Activated B cell treated with CpG ODN at 0.5 μM for 24 hours (primary cell): ENCODE data around the gene POLD4. TPM values are rescaled to one million over a fixed set of nuclear protein-coding genes. Genes with fewer than 3 reads are reported as not detected.

Experiments
- ATAC-seq: fragments of 200-7000 bp; cut with Tn5 transposase; one replicate; pipeline ENCODE4 v1.10.0; 2021; ENCODE audit warnings: low read depth, mild to moderate bottlenecking, moderate library complexity
- CTCF ChIA-PET: fragments of 350-600 bp; sonication (Branson Sonifier 250); formaldehyde crosslinking; loops from one replicate; lab custom pipeline; 2021; ENCODE audit warnings: antibody characterized with exemption; lab: Charles Lee
- POLR2A ChIA-PET: fragments of 350-600 bp; sonication (Branson Sonifier 250); formaldehyde crosslinking; loops from one replicate; lab custom pipeline; 2021; ENCODE audit warnings: antibody characterized with exemption; lab: Charles Lee
- DNase-seq: peaks from one replicate; pipeline ENCODE4 v3.0.0; 2022
- H3K27ac Mint-ChIP-seq: one replicate; pipeline ENCODE4 v1.8.0; 2020; ENCODE audit warnings: mixed read lengths
- H3K27me3 Mint-ChIP-seq: one replicate; pipeline ENCODE4 v1.8.0; 2021; ENCODE audit warnings: mixed read lengths
- H3K36me3 Mint-ChIP-seq: one replicate; pipeline ENCODE4 v1.8.0; 2021; ENCODE audit warnings: low read depth, mixed read lengths
- H3K4me1 Mint-ChIP-seq: one replicate; pipeline ENCODE4 v1.8.0; 2021; ENCODE audit warnings: mixed read lengths
- H3K4me3 Mint-ChIP-seq: one replicate; pipeline ENCODE4 v1.8.0; 2020; ENCODE audit warnings: mild to moderate bottlenecking, mixed read lengths
- H3K9me3 Mint-ChIP-seq: one replicate; pipeline ENCODE4 v1.8.0; 2020; ENCODE audit warnings: mixed read lengths
- intact Hi-C: fragments of 100-400 bp; cut with micrococcal nuclease; formaldehyde crosslinking; loops from one replicate; pipeline ENCODE4 v1.15.1; 2024
- total RNA-seq: library from RNA; stranded (reverse); gene quantifications from 2 replicates; pipeline ENCODE4 v1.2.3, GENCODE V29; 2022
- TF ChIP-seq, protein P1 (sequence below): fragments of 200-600 bp; IDR thresholded peaks from one replicate; pipeline ENCODE4 v1.8.0; 2022; ENCODE audit warnings: antibody characterized with exemption, mild to moderate bottlenecking

POLD4 gene
- total RNA-seq, 1 donor from 2014 or later: 166 TPM

DNA sequence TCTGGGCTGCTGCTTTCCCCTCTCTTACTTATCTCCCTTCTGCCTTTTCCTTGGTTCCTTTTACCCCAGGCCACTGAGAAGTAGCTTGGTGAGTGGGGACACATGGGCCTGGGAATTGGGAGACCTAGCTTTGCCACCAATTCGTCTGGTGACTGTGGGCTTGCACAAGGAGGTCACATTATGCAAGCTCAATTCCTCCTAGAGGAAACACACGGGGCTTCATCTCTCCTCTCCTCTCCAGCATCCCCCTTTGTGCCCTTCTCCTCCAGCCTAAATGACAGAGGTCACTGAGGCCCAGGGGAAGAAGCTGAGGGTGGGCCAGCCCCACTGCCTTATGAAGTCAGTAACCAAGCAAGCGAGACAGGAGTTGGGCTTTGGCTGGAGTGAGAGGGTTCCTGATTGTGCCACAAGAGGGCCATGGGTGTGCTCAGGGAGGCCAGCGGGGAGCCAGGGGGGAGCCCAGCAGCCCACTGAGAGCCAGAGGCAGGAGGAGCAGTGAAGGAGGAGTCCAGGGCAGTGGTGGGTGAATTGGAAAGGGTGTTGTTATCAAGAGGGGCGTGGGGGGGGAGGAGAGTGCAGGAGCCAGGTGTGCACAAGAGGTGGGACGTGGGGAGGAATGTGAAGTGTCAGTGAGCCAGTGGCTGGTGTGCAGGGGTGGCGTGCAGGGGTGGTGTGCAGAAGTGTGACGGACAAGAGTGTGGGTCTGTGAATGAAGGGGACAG, 18.0 kb upstream of the POLD4 start:
- Mint-ChIP-seq H3K4me1 (peaks cover 72% of the 10 kb centered on the region), H3K27me3 (no peaks in the 10 kb centered on the region), H3K9me3 (no peaks in the 10 kb centered on the region), H3K27ac (peak overlapping the region; percentile 87), H3K4me3 (peak overlapping the region; percentile 90), H3K36me3 (peaks cover 30% of the 10 kb centered on the region)
- CTCF ChIA-PET: interaction anchor here (1.1 to 22.6 kb wide), 7 partner anchors 10 to 109 kb away, joined by 3 to 735 read pairs (median 21); partner anchors contain the start of genes POLD4 and RAD9A
- DNase-seq (no peak), ATAC-seq (peak; percentile 19)
- TF ChIP-seq, protein P1, sequence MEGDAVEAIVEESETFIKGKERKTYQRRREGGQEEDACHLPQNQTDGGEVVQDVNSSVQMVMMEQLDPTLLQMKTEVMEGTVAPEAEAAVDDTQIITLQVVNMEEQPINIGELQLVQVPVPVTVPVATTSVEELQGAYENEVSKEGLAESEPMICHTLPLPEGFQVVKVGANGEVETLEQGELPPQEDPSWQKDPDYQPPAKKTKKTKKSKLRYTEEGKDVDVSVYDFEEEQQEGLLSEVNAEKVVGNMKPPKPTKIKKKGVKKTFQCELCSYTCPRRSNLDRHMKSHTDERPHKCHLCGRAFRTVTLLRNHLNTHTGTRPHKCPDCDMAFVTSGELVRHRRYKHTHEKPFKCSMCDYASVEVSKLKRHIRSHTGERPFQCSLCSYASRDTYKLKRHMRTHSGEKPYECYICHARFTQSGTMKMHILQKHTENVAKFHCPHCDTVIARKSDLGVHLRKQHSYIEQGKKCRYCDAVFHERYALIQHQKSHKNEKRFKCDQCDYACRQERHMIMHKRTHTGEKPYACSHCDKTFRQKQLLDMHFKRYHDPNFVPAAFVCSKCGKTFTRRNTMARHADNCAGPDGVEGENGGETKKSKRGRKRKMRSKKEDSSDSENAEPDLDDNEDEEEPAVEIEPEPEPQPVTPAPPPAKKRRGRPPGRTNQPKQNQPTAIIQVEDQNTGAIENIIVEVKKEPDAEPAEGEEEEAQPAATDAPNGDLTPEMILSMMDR: no peak
- POLR2A ChIA-PET: interaction anchor here (0.6 to 26.4 kb wide), 14 partner anchors 5 to 1295 kb away, joined by 3 to 1307 read pairs (median 6); partner anchors contain the start of genes ANKRD13D, CLCF1, POLD4 and RAD9A
- intact Hi-C loops: no loop called here

DNA sequence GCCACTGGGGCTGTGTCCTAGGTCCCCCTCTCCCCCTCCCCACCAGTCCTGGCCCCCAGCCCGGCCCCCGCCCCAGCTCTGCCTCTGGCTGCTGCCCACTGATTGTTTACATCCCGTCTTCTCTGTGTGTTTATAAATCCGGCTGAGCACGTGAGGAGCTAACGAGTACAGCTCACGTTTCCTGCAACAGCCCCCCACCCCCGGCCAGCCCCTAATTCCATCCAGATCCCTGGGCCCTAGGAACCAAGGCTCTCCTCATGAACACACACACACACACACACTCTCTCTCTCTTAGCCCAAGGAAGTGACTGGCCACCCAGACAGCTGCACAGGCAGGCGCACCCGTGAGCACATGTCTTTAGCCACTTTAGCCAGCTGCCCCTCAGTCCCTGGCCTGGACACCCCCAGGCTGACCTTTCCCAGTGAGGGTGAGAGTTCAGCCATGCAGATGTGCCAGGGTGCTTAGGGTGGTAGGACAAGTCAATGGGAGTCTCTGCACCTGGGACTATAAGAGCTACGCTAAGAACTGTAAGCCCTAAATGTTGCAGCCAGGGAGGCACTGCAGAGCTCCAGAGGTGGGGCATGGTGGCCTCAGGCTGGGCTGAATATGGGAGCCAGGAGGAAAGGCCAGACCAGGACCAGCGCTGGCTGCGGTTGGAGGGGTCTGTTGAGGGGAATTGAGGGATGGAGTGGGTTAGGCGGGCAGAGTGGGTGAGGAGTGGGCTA, 17.2 kb upstream of the POLD4 start:
- H3K27me3 Mint-ChIP-seq: no peaks in the 10 kb centered on the region
- H3K4me3 Mint-ChIP-seq: peak overlapping the region; percentile 77
- H3K9me3 Mint-ChIP-seq: no peaks in the 10 kb centered on the region
- peaks cover 39% of the 10 kb centered on the region for H3K36me3 Mint-ChIP-seq
- DNase-seq: no peak
- TF ChIP-seq, protein P1: no peak
- CTCF ChIA-PET: interaction anchor here (1.1 to 22.6 kb wide), 7 partner anchors 9 to 108 kb away, joined by 3 to 735 read pairs (median 21); partner anchors contain the start of genes POLD4 and RAD9A
- POLR2A ChIA-PET: interaction anchor here (0.6 to 26.4 kb wide), 19 partner anchors 6 to 851 kb away, joined by 3 to 1307 read pairs (median 6); partner anchors contain the start of genes ANKRD13D, CLCF1, PITPNM1 and POLD4
- H3K4me1 Mint-ChIP-seq: peaks cover 77% of the 10 kb centered on the region
- peak overlapping the region; percentile 60 for H3K27ac Mint-ChIP-seq
- intact Hi-C loops: no loop called here
- no peak for ATAC-seq

DNA sequence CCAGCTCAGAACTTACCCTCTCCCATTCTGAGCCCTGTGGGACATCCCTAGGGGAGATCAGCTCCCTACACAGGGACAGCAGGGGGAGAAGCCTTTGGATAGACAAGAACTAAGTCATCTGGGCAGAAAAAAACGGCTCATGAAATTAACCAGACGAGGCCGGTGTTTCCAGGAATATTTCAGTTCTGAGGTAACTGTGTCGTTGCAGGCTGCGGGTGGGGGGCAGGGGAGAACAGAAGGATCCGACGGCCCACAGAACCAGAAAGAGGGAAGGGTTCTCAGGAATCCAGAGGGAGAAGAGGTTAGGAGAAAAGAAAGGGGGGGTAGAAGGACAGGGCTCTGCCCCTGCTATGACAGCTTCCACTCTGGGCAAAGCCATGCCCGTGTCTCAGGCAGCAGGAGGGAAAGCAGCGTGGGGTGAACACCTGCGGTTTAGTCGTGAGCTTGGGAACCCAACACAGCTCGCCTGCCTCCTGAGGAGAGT, 16.5 kb upstream of the POLD4 start:
- DNase-seq (no peak), ATAC-seq (no peak)
- H3K9me3 Mint-ChIP-seq: no peaks in the 10 kb centered on the region
- TF ChIP-seq, protein P1: no peak
- H3K27ac Mint-ChIP-seq: peak overlapping the region; percentile 66
- peaks cover 45% of the 10 kb centered on the region for H3K36me3 Mint-ChIP-seq
- intact Hi-C loops: no loop called here
- ChIA-PET POLR2A (interaction anchor here (0.7 to 26.4 kb wide), 15 partner anchors 7 to 747 kb away, joined by 3 to 1307 read pairs (median 5); partner anchors contain the start of genes ANKRD13D, CLCF1, PITPNM1 and POLD4), CTCF (interaction anchor here (0.8 to 22.6 kb wide), 6 partner anchors 8 to 1057 kb away, joined by 3 to 735 read pairs (median 26); partner anchors contain the start of gene POLD4)
- H3K4me3 Mint-ChIP-seq: peak overlapping the region; percentile 77
- peaks cover 81% of the 10 kb centered on the region for H3K4me1 Mint-ChIP-seq
- H3K27me3 Mint-ChIP-seq: no peaks in the 10 kb centered on the region

DNA sequence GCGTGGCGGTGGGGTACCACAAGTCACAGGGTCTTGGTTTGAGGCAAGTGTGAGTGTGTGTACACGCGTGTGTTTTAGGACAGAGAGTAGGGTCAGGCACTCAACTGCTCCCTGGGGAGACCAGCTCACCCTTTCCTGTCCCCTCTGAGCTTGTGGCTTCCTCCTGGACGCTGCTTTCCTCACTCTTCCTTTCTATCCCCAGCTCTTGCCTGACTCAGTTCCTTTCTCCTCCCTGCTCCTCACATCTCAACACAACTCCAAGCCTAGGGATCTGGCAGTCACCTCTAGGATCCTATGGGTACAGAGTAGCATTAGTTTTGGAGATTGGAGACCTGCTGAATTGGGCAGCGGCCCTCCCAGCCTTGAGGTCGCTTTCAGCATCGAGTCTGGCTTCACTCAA, 15.9 kb upstream of the POLD4 start:
- CTCF ChIA-PET: interaction anchor here (0.5 to 22.6 kb wide), 6 partner anchors 8 to 1058 kb away, joined by 3 to 735 read pairs (median 26); partner anchors contain the start of gene POLD4
- H3K27me3 Mint-ChIP-seq: no peaks in the 10 kb centered on the region
- H3K27ac Mint-ChIP-seq: peak overlapping the region; percentile 82
- ATAC-seq (no peak), DNase-seq (no peak)
- peak overlapping the region; percentile 77 for H3K4me3 Mint-ChIP-seq
- H3K9me3 Mint-ChIP-seq: no peaks in the 10 kb centered on the region
- peaks cover 81% of the 10 kb centered on the region for H3K4me1 Mint-ChIP-seq
- H3K36me3 Mint-ChIP-seq: peaks cover 51% of the 10 kb centered on the region
- TF ChIP-seq, protein P1: no peak
- POLR2A ChIA-PET: interaction anchor here (0.6 to 26.4 kb wide), 14 partner anchors 7 to 746 kb away, joined by 3 to 1307 read pairs (median 4); partner anchors contain the start of genes ANKRD13D, CLCF1, PITPNM1 and POLD4
- intact Hi-C loops: no loop called here
